Stimulated activated CD4-positive, alpha-beta T cell treated with anti-CD3 and anti-CD28 coated beads, Interleukin-2, amount 100 ng/mL, for 48 hours (primary cell): ENCODE measurements around the gene SRPRA.
"Not testable (repeated sequence)": the region's sequence is repeated elsewhere in the genome, so short reads cannot be mapped to it uniquely, and the experiment has no call there.

Source experiments
- DNase-seq, 2 donors: peaks; one replicate each; pipeline ENCODE4 v3.0.0-alpha.2; 2020

SRPRA gene, protein sequence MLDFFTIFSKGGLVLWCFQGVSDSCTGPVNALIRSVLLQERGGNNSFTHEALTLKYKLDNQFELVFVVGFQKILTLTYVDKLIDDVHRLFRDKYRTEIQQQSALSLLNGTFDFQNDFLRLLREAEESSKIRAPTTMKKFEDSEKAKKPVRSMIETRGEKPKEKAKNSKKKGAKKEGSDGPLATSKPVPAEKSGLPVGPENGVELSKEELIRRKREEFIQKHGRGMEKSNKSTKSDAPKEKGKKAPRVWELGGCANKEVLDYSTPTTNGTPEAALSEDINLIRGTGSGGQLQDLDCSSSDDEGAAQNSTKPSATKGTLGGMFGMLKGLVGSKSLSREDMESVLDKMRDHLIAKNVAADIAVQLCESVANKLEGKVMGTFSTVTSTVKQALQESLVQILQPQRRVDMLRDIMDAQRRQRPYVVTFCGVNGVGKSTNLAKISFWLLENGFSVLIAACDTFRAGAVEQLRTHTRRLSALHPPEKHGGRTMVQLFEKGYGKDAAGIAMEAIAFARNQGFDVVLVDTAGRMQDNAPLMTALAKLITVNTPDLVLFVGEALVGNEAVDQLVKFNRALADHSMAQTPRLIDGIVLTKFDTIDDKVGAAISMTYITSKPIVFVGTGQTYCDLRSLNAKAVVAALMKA

DNA sequence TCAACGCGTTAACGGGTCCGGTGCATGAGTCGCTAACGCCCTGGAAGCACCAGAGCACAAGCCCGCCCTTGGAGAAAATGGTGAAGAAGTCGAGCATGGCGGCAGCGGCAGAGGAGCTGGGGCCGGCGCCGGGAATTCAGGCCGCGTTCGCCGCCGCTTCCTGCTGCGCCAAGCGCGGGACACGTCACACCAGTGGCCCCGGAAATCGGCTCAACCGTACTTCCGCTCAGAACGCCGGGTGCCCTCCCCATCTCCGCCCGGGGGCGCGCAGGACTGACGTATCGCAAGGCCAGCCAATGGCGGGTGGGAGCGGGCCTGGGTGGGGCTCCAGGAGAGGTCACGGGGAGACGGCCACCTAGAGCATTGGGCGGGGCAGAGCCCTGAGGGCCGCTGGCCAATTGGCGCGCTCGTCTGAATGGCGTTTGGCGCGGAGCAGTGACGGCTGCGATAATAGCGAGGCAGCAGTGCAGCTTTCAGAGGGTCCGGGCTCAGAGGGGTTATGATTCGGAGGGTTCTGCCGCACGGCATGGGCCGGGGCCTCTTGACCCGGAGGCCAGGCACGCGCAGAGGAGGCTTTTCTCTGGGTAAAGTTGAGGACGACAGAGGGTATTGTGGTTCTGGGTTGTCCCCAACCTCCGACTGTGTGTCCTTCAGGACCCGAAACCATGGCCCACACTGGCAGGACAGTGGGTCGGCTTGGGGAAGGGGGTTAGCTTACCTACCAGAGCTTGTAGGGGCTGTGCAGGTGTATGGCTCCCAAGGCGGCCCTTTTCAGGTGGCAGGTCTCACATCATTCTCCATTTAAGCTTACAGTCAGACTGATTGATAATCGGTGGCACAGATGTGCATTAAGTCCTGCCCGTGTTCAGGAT, at the start of gene SRPRA, which contains the start of gene FOXRED1:
Gene SRPRA (minus strand): TSS at position 188 of the 872 bp plus-strand sequence. CDS start 91 bp downstream, at position 97.
Gene FOXRED1 (plus strand): TSS at position 447 of the 872 bp plus-strand sequence. CDS start 53 bp downstream, at position 500.
- DNase-seq = peak; percentile 98

DNA sequence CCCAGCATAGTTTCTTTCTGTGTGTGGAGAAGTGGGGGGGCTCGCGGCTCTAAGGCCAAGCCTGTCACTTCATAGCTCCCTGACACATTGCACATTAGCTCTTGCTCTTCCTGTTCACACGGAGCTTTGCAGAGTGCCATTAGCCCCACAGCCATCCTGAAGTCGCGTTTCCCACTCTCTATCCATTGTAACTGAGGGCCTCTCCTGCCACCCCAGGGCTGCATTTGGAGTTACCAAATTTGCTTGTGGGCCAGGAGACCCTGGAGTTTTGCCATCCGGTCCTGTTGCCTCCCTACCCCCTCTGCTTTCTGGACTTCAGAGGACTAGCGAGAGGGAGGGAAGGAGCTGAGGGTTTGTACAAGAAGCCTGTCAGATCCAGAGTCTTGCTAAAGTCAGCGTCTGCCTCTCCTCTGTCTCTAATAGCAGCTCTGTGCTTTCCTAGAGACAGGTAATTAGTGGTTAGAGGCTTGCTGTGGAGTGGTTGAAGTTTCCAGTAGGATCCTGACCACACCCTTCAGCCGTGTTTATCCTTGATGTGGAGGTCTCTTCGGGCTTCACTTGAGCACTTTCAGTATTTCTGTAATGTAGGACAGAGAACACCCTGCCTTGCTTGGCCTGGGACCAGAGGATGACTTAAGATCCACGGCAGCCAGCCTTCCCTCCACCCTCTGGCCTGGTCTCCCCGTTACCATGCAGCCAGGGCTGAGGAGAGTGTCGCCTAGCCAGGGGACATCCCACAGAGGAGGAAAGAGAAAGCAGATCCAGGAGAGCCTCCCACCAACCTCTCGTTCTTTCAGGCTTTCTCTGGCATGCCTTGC, 49.3 kb upstream of the SRPRA start:
- DNase-seq = no peak

DNA sequence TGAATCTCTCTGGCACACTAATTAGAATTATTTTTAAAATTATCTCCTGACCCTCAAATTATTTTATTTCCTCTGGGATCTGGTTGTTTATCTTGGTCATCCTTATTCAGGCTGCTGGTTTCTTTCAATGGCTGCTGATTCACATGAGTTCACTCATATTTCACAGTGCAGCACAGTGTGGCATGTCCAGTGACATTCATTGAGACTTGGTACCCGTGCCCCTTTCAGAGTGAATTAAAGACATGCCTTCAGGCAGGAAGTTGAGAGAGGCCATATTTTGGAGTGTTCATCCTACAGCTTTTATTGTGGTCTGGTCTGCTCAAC, 48.7 kb upstream of the SRPRA start:
- no peak for DNase-seq

DNA sequence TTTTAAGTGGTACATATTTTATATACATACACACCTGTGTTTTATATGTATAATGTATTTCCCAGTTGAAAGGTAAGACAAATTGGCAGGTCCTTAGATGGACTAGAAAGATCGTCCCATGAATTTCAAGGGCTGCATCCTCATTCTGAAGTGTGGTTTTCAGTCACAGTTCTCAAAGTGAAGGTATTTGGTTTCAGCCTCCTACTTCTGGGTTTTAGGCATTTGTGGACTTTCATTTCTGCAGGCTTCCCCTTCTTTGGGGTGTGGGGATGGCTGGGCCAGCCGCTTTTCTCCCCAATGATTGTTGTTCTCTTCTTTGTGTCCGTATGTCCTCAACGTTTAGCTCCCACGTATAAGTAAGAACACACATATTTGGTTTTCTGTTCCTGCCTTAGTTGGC, 45.1 kb upstream of the SRPRA start:
- DNase-seq = no peak

DNA sequence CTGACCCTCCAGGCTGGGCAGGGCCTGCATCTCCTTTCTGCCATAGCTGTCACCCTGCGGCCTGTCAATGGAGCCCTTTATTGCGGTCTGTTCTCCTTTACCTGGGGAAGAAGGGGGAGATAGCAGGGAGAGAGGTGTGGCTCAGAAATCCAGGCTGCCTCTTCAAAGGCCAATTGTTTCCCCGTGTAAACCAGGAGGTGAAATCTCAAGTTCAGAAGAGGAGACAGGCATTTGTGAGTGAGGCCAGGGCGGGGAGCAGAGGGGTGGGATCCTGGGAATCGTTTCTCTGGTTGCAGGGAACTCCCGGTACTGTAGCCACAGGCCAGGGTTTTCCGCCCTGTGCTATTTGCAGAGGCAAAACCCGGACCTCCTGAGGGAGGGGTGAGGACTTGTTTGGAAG, 44.3 kb upstream of the SRPRA start:
- DNase-seq = no peak

DNA sequence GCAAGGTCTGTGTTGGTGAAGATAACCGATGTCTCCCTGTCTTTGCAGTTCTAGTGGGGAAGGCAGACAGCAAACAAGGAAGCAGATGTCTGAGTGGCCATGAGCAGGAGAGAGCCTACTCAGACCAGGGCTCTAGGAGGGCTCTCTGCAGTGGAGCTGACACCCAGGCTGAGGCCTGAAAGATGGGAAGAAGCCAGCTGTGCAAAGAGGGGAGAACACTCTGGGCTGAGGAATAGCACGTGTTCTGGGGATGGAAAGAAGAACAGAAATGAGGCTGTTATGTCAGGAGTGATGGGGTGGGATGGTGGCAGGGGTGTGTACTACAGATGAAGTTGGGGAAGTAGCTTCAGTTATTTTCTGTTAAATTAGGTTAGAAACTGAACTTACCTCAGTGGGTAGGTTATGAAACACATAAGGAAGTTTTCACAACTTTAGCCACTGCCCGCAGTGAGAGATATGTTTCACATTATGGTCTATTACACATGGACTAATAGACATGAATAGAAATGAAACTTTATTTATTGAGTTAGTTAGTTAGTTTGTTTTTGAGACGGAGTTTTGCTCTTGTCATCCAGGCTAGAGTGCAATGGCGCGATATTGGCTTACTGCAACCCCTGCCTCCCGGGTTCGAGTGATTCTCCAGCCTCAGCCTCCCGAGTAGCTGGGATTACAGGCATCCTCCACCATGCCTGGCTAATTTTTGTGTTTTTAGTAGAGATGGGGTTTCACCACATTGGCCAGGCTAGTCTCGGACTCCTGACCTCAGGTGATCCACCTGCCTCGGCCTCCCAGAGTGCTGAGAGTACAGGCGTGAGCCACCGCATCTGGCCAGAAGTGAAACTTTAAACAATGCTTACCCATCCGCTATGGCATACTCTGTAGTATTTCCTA, 43.0 kb upstream of the SRPRA start:
- no peak for DNase-seq

DNA sequence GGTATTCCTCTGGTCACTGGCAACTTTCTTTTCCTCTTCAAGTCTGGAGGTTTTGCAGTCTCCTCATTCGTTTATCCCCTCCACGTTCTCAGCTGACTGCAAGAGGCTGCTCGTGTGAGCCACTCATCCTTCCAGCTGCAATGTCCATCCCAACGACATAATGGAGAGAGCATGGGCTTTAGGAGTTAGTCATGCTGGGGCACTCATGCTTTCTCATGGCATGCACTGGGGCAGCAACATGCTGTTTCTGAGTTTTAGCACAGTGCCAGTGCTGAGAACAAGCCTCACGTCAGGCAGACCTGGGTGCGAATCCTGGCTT, 42.3 kb upstream of the SRPRA start:
- no peak for DNase-seq

DNA sequence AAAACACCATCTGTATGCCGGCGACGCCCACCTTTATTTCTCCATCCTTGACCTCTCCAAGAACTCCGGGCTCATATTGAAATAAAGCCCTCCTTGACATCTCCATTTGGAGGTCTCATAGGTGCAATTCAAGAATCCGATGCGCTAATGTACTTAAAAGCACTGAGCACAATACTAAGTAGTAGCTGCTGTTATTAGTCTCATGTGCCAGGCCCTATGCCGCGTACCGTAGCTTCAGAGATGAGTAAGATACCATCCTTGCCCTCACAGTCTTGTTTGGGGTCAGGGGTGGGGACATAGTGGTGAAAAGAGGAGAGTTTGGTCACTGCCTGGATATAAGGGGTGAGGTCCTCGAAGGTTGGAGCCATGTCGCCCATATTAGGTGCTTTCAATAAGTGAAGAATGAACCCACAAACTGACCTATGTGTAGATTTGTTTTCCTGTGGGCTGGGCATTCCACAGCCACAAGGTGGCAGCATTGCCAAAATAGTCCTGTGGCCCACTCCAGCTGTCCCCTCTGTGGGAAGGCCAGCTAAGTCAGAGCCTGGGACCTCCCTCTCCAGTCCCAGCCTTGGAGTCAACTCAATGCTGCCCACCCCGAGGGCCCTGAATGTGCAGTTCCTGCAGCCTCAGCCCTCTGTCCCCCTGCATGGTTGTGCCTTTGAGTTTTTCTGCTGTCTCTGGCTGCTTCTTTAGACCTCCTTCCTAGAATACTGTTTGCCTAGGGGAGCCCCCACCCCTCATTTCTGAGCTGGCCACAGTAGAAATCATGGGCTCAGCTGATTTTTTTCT, 41.7 kb upstream of the SRPRA start:
- DNase-seq = peak; percentile 51 to 53

DNA sequence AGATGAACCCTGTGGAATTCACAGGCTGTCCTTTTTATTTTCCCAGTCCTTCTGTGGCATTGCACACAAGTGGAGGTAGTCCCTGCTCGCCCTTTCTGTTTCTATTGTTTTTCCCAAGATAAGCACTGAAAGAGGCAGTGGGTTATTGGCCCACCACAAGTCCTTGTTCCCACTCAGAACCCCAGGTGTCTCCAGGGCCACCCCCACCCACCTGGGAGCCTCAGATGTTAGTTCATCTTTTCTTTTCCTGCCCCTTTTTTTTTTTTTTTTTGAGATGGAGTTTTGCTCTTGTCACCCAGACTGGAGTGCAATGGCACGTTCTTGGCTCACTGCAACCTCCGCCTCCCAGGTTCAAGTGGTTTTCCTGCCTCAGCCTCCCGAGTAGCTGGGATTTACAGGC, 40.1 kb upstream of the SRPRA start:
- not testable (repeated sequence) for DNase-seq

DNA sequence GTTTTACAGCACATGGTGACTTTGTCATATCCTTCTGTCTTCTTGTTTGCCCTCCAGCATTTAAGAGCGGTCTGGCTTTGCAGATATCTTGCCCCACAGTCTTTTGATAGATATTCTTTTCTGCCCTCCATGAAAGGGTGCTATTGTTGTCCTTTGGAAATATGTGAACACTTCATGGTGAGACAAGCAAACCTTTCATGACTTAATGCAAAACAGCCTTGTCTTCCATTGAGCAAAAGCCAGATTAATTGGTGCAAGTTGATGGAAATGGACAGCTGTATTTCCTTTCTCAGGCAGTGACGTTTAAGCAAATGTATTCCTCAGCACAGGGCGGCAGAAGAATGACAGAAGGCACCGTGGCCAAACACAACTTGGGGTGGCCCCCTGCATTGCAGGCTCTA, 39.6 kb upstream of the SRPRA start:
- no peak for DNase-seq

DNA sequence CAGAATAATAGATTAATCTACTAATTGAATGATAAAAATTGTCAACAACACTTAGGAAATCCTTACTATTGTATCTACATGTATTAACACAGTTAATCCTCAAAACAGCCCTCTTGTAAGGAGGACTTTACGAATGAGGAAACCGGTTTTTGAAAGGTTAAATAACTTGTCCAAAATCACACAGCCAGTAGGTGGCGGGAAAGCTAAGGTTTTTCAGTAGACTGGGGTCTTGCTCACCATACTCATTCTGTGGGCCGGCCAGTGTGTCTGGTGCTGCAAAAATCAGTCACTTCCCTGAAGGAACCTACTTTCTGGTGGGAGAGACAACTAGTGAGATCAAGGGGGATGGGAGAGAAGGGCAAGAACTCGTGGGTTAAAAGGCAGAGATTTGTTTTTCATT, 39.0 kb upstream of the SRPRA start:
- no peak for DNase-seq

DNA sequence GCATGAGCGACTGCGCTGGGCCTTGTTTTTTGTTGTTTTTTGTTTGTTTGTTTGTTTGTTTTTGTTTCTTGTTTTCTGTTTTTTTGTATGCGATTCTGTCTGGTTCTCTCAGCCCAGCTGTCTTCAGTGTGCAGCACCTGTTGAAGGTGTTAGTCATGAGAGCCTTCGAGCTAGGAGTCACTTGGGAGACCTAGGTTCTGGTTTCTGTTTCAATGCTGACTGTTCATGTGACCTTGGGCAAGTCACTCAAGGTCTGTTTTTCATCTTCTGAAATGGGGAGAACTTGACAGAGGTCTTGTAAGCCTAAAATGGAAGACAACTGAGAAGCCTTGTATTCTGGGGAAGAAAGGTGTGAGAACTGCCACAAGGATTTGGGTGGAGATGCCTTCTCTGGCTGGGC, 37.0 kb upstream of the SRPRA start:
- DNase-seq = no peak

DNA sequence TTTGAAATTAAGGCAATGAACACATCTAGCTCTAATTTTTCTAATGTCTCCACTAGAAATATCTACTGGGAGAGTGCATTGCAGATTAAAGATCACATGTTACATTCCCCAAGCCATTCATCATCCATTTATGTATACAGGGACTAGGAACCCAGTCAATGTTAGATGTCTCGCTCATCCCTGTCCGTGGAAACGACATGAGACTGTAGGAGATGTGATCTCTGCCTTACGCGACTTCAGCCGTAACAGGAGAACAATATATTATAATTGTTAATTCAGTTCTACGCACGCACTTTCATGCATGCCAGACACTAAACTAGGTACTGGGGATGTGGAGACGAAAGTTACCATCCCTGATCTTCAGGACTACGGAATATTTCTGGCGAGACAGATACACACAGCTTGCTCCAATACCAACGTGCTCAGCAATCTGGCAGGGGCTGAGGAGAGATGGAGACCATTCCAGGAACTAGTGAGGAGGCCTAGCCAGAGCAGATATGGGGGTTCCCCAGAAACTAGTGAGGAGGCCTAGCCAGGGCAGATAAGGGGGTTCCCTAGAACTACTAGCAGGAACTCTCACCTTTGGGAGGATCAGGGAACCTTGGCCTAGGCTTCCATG, 35.9 kb upstream of the SRPRA start:
- no peak for DNase-seq

DNA sequence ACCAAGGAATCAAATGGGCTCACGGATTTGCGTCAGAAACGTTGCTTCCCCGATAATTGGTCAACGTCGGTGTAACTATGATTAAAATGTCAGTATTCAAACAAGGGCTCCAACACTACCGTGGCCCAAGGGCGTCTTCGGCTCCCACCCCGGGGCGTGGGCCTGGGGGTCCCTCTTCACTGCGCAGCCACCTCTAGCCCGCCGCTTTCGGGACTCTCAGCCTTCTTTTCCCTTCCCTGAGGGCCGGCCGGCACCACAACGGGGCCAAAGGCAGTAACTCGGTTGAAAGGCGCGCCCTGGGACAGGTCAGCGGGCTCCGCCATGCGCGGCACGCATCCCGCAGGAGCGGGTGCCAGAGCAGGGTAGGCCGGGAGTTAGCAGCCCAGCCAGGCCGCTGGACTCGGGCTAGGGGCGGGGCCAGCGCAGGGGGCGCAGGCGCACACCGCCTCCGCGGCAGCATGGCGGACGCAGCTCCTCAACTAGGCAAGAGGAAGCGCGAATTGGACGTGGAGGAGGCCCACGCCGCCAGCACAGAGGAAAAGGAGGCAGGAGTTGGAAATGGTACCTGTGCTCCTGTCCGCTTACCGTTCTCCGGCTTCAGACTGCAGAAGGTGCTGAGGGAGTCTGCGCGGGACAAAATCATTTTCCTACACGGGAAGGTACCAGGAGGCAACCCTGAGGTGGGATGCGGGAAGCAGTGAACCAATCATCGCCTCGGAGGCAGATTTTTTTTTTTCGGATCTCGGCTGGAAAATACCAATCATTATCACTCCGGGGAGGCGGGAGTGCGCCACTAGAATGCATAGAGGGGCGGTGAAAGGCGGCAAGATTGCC, 35.1 kb upstream of the SRPRA start, which contains the start of gene DCPS:
Gene DCPS (plus strand): TSS at position 438 of the 834 bp plus-strand sequence. CDS start 21 bp downstream, at position 459.
- DNase-seq = peak; percentile 79 to 82

DNA sequence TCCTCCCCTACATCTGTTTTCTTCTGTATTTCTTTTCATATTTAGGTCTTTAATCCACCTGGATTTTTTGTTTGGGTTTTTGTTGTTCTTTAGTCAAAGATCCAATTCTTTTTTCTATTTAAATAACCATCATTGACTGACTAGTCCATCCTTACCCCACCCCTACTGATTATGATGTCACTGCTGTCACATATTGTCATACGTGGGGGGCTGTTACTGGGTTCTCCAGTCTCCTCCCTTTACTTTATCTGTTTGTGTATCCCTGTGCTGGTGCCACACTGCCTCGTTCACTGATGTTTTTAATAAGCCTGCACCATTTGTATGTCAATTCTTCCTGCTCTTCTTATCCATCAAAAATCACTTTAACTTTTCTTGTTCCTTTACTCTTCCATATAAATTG, 28.3 kb upstream of the SRPRA start:
- no peak for DNase-seq

DNA sequence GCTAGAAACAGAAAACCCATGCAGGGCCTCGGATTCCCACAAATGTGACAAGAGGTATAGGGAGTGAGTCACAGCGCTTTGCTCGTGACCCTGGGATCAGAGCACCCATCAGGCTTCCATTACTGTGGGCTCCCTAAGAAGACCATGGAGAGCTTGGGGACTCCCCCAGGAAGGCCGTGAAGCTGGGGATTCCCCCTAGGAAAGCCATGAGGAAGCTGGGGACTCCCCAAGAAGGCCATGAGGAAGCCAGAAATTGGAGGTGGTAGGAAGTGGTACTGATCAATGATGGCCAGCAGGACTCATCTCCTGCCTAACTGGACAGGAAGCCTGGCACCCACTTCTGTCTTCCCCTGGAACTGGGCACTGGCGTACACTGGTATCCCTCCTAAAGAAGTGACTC, 25.0 kb upstream of the SRPRA start:
- DNase-seq = no peak

DNA sequence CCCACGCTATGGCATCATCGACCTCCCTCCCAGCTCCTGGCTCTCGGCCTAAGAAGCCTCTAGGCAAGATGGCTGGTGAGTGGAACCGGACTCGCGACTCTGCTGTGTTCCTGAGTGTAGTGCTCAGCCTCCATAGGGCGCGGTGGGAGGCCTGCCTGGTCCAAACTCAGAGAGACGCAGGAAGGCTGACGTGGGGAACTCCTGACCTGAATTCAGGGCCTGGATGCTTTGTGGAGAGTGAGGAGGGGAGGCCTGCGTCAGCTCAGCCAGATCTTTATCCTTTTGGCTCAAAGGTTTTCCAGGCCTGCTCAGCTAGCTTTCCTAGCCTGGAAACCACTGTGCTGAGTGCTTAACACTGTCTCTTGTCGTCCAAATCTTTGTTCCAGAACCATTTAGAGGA, 22.2 kb upstream of the SRPRA start:
- no peak for DNase-seq

DNA sequence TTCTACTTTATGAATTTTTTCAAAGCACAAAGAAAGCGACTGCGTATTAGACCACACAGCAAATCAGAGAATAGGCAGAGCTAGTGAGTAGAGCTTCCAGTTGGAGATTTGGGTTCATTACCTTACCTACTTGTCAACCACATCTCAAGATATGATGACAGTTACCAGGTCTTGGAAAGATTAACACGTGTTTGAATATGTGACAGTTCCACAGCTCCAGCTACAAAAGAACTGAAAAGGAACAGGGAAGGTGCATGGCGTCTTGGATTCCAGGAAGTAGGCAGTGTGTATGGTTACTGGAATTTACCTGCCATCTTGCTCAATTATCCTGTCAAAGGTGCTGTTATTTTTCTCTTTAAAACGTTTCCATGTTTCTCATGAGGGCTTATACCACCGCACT, 19.5 kb upstream of the SRPRA start:
- no peak for DNase-seq

DNA sequence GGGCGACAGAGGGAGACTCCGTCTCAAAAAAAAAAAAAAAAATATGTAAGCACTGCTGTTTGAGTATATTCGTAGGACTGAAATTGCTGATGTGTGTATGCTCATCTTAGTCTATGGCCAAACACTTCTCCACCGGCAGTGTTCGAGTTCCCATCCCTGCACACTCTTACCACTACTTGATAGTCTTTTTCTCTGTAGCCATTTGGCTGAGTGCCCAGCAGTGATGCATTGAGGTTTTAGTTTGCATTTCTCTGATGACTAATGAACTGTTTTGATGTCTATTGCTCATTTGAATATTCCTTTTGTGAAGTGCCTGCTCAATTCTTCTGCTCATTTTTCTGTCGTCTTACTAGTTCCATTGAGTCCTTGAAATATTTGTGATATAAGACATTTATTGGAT, 16.1 kb upstream of the SRPRA start:
- DNase-seq = peak; percentile 84 to 86
